Trophoblast cell (in vitro differentiated cells and primary cell): ENCODE results near the gene WDFY1.

Source experiments
- DNase-seq, 2 donors: peaks; one replicate each; pipeline ENCODE4 v3.0.0-alpha.2; 2016
- H2AFZ ChIP-seq: 2 replicates; pipeline ENCODE4 v1.6.1; 2013; ENCODE audit warnings: low read length, moderate library complexity, mild to moderate bottlenecking; ENCODE audit not compliant: insufficient read depth, poor library complexity
- H2AK5ac ChIP-seq: 2 replicates; pipeline ENCODE4 v1.6.1; 2013; ENCODE audit warnings: mild to moderate bottlenecking, low read length
- H2BK120ac ChIP-seq: 2 replicates; pipeline ENCODE4 v1.6.1; 2013; ENCODE audit warnings: low read length, mild to moderate bottlenecking, moderate library complexity; ENCODE audit not compliant: insufficient read depth, poor library complexity
- H2BK12ac ChIP-seq: 2 replicates; pipeline ENCODE4 v1.6.1; 2013; ENCODE audit warnings: mild to moderate bottlenecking, low read length, moderate library complexity
- H2BK5ac ChIP-seq: 2 replicates; pipeline ENCODE4 v1.6.1; 2013; ENCODE audit warnings: low read length, low read depth, moderate library complexity, mild to moderate bottlenecking; ENCODE audit not compliant: poor library complexity
- H3K14ac ChIP-seq: 2 replicates; pipeline ENCODE4 v1.6.1; 2013; ENCODE audit warnings: mild to moderate bottlenecking, low read length
- H3K18ac ChIP-seq: 2 replicates; pipeline ENCODE4 v1.6.1; 2013; ENCODE audit warnings: mild to moderate bottlenecking, low read length
- H3K23ac ChIP-seq: 2 replicates; pipeline ENCODE4 v1.6.1; 2013; ENCODE audit warnings: low read length
- H3K27ac ChIP-seq: 2 replicates; pipeline ENCODE4 v1.5.1; 2013; ENCODE audit warnings: low read depth, mild to moderate bottlenecking, inconsistent platforms, low read length, moderate library complexity
- H3K27me3 ChIP-seq: 2 replicates; pipeline ENCODE4 v1.6.1; 2013; ENCODE audit warnings: inconsistent platforms, mild to moderate bottlenecking, low read length, moderate library complexity; ENCODE audit not compliant: insufficient read depth
- H3K36me3 ChIP-seq, 2 experiments: 1 replicate in 1 of 2; 2 replicates in 1 of 2; pipeline ENCODE4 v1.6.1; 2013; ENCODE audit warnings: low read length in 2 of 2, mild to moderate bottlenecking in 2 of 2, moderate library complexity in 1 of 2; ENCODE audit not compliant: insufficient read depth in 2 of 2, control insufficient read depth in 1 of 2
- H3K4ac ChIP-seq: 2 replicates; pipeline ENCODE4 v1.6.1; 2013; ENCODE audit warnings: low read depth, mild to moderate bottlenecking, low read length, moderate library complexity
- H3K4me1 ChIP-seq, 2 experiments: 1 replicate in 1 of 2; 2 replicates in 1 of 2; pipeline ENCODE4 v1.6.1; 2013; ENCODE audit warnings: low read length in 2 of 2, mild to moderate bottlenecking in 2 of 2, moderate library complexity in 1 of 2; ENCODE audit not compliant: insufficient read depth in 2 of 2, control insufficient read depth in 1 of 2
- H3K4me2 ChIP-seq: 2 replicates; pipeline ENCODE4 v1.6.1; 2013; ENCODE audit warnings: inconsistent platforms, mild to moderate bottlenecking, low read length, moderate library complexity
- H3K4me3 ChIP-seq: 2 replicates; pipeline ENCODE4 v1.5.1; 2013; ENCODE audit warnings: mild to moderate bottlenecking, low read depth, low read length, inconsistent platforms
- H3K79me1 ChIP-seq: one replicate; pipeline ENCODE4 v1.6.1; 2013; ENCODE audit warnings: low read length
- H3K79me2 ChIP-seq: 2 replicates; pipeline ENCODE4 v1.6.1; 2013; ENCODE audit warnings: low read length, mild to moderate bottlenecking; ENCODE audit not compliant: control insufficient read depth, insufficient read depth, poor library complexity
- H3K9ac ChIP-seq: 2 replicates; pipeline ENCODE4 v1.6.1; 2013; ENCODE audit warnings: mild to moderate bottlenecking, low read length
- H3K9me3 ChIP-seq: 2 replicates; pipeline ENCODE4 v1.6.1; 2013; ENCODE audit warnings: low read depth, mild to moderate bottlenecking, control low read depth, inconsistent platforms, low read length; ENCODE audit not compliant: insufficient read depth
- H4K12ac ChIP-seq: 2 replicates; pipeline ENCODE4 v1.6.1; 2013; ENCODE audit warnings: low read depth, mild to moderate bottlenecking, low read length, moderate library complexity
- H4K8ac ChIP-seq: 2 replicates; pipeline ENCODE4 v1.6.1; 2013; ENCODE audit warnings: low read depth, mild to moderate bottlenecking, low read length, moderate library complexity
- H4K91ac ChIP-seq: one replicate; pipeline ENCODE4 v1.6.1; 2013; ENCODE audit warnings: low read depth, mild to moderate bottlenecking, low read length, moderate library complexity
- WGBS: extraction: QIAGEN DNeasy Blood & Tissue Kit; methylation state at CpG from one replicate; pipeline ENCODE4 v1.1.7; 2013; ENCODE audit warnings: missing lambda C conversion rate; ENCODE audit not compliant: insufficient read length, insufficient coverage; ENCODE audit errors: extremely low coverage; 5-methylcytosine and 5-hydroxymethylcytosine counted together

Gene WDFY1

DNA sequence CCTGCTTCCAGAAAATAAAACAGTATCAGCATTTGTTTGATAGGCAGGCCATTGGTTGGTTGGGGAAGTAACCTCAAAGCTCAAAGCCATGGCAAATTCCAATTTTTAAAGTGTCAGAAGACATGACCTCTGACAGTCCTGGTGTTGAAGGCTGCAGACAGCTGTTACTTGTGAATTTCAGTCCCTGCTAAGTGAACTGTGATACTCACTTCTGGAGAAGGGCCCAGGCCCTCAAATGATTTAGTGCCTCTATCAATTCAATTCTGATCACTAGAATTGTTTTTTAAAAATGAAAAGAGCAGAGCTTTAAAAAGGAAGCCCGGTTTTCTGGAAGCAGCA, 35.2 kb upstream of the WDFY1 start:
- H4K12ac ChIP-seq = no peak overlapping the region
- WGBS = no CpG with 5 or more reads among the region's 1 CpG
- H2AFZ ChIP-seq = no peak overlapping the region
- no peak overlapping the region for H3K18ac ChIP-seq
- no peak overlapping the region for H2BK120ac ChIP-seq
- H3K27me3 ChIP-seq = no peaks in the 10 kb centered on the region
- DNase-seq = no peak
- H3K4me2 ChIP-seq = no peak overlapping the region
- no peak overlapping the region for H4K91ac ChIP-seq
- H3K9me3 ChIP-seq = no peaks in the 10 kb centered on the region
- no peak overlapping the region for H3K14ac ChIP-seq
- no peak overlapping the region for H2BK5ac ChIP-seq
- H4K8ac ChIP-seq = no peak overlapping the region
- no peak overlapping the region for H3K27ac ChIP-seq
- H2BK12ac ChIP-seq = no peak overlapping the region
- peaks cover 6 to 11% of the 10 kb centered on the region in 2 experiments for H3K36me3 ChIP-seq
- no peak overlapping the region for H3K9ac ChIP-seq
- no peaks in the 10 kb centered on the region for H3K79me2 ChIP-seq
- no peaks in the 10 kb centered on the region for H3K79me1 ChIP-seq
- no peak overlapping the region for H3K23ac ChIP-seq
- H3K4me3 ChIP-seq = no peak overlapping the region
- H3K4me1 ChIP-seq = peaks cover 0 to 3% of the 10 kb centered on the region in 2 experiments
- no peak overlapping the region for H2AK5ac ChIP-seq
- no peak overlapping the region for H3K4ac ChIP-seq

DNA sequence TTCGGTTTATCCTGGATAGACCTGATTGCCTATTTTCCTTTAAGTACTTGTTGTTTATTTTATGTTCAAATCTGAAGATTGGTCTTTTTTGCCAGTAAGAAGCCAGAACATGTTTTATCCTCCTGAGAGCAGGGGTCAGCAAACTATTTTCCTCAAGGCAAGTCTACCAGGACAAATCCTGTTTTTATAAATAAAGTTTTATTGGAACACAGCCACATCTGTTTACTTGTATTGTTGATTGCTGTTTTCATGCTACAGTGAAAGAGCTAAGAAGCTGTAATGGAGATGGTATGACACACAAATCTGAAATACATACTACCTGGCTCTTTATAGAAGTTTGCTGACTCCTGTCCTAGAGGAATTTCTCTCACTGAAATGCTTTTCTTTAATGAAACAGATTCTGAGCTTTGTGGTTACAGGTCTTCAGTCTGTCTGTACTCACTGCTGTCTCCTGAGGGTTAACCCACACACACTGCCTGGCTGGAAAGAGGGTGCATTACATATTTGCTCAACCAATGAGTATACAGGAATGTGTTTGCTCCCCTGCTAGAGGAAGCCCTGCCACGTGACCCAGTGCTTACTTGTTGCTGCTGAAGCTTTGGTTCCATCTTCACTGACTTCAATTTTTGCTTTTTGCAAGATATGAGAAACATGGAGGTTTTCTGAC, 34.7 kb upstream of the WDFY1 start:
- H3K27ac ChIP-seq = no peak overlapping the region
- H3K9me3 ChIP-seq = no peaks in the 10 kb centered on the region
- no peaks in the 10 kb centered on the region for H3K79me2 ChIP-seq
- no peak overlapping the region for H2AK5ac ChIP-seq
- no peak overlapping the region for H3K4me2 ChIP-seq
- H3K9ac ChIP-seq = no peak overlapping the region
- no peak overlapping the region for H4K91ac ChIP-seq
- H3K36me3 ChIP-seq = peaks cover 6 to 10% of the 10 kb centered on the region in 2 experiments
- H4K8ac ChIP-seq = no peak overlapping the region
- H3K4me1 ChIP-seq = peaks cover 0 to 3% of the 10 kb centered on the region in 2 experiments
- no peak overlapping the region for H2BK12ac ChIP-seq
- H3K14ac ChIP-seq = no peak overlapping the region
- no peak overlapping the region for H3K18ac ChIP-seq
- no peak overlapping the region for H4K12ac ChIP-seq
- no peaks in the 10 kb centered on the region for H3K27me3 ChIP-seq
- no peak overlapping the region for H2AFZ ChIP-seq
- no peak overlapping the region for H2BK120ac ChIP-seq
- H3K4ac ChIP-seq = no peak overlapping the region
- no peak overlapping the region for H3K23ac ChIP-seq
- H3K4me3 ChIP-seq = no peak overlapping the region
- no peaks in the 10 kb centered on the region for H3K79me1 ChIP-seq
- H2BK5ac ChIP-seq = no peak overlapping the region
- no peak for DNase-seq
- no CpG with 5 or more reads among the region's 2 CpGs for WGBS

DNA sequence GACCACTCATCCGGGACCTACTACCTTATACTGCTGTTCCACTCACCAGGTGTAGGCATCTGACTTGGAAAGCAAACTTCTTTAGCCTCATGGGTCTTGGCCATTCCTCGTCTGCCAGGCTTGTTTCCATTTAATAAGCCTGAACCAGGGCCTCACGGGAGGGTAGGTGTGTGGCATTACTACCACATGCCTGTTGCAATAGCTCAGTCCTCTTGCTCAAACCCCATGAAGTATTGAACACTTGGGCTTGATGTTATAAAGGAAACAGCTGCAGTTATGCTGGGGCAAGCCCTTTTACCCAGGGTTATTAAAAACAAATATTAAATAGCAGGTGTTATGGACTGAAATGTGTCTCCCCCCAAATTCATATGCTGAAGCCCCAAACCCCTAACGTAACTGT, 33.3 kb upstream of the WDFY1 start:
- H3K4me1 ChIP-seq = peaks cover 0 to 3% of the 10 kb centered on the region in 2 experiments
- no peaks in the 10 kb centered on the region for H3K9me3 ChIP-seq
- H3K14ac ChIP-seq = no peak overlapping the region
- no peak overlapping the region for H2BK120ac ChIP-seq
- no peak overlapping the region for H3K4ac ChIP-seq
- no peak overlapping the region for H4K91ac ChIP-seq
- H3K79me2 ChIP-seq = no peaks in the 10 kb centered on the region
- no peak overlapping the region for H2BK12ac ChIP-seq
- no peaks in the 10 kb centered on the region for H3K79me1 ChIP-seq
- H2AFZ ChIP-seq = no peak overlapping the region
- no peak overlapping the region for H3K4me2 ChIP-seq
- H3K27me3 ChIP-seq = no peaks in the 10 kb centered on the region
- H3K4me3 ChIP-seq = no peak overlapping the region
- no peak overlapping the region for H2AK5ac ChIP-seq
- H3K9ac ChIP-seq = no peak overlapping the region
- no peak overlapping the region for H4K12ac ChIP-seq
- H3K27ac ChIP-seq = no peak overlapping the region
- no peak overlapping the region for H3K23ac ChIP-seq
- peaks cover 3 to 5% of the 10 kb centered on the region in 2 experiments for H3K36me3 ChIP-seq
- no peak overlapping the region for H4K8ac ChIP-seq
- no CpG with 5 or more reads among the region's 4 CpGs for WGBS
- no peak overlapping the region for H2BK5ac ChIP-seq
- DNase-seq = no peak
- no peak overlapping the region for H3K18ac ChIP-seq

DNA sequence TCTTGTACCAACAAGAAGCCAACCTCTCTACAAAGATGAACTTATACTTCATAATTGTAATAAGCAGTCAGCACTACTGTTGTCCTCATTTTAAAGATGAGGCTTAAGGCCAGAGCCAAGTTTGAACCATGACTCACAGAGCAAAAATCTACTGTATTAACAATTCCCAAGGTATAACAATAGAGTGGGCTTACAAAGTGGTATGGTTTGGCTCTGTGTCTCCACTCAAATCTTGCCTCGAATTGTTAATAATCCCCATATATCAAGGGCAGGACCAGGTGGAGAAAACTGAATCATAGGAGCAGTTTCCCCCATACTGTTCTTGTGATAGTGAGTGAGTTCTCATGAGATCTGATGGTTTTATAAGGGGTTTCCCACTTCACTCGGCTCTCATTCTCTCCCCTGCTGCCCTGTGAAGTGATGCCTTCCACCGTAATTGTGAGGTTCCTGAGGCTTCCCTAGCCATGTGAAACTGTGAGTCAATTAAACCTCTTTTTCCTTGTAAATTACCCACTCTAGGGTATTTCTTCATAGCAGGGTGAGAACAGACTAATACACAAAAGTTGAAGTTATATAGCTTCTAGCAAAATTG, 31.6 kb upstream of the WDFY1 start:
- H3K27ac ChIP-seq = no peak overlapping the region
- no peak overlapping the region for H3K4me2 ChIP-seq
- peaks cover 2 to 5% of the 10 kb centered on the region in 2 experiments for H3K36me3 ChIP-seq
- no peak for DNase-seq
- no peak overlapping the region for H4K8ac ChIP-seq
- no peaks in the 10 kb centered on the region for H3K9me3 ChIP-seq
- H3K4me3 ChIP-seq = no peak overlapping the region
- H4K12ac ChIP-seq = no peak overlapping the region
- no peaks in the 10 kb centered on the region for H3K27me3 ChIP-seq
- no peak overlapping the region for H3K9ac ChIP-seq
- no peak overlapping the region for H2BK5ac ChIP-seq
- peaks cover 0 to 3% of the 10 kb centered on the region in 2 experiments for H3K4me1 ChIP-seq
- H3K79me1 ChIP-seq = no peaks in the 10 kb centered on the region
- H2BK120ac ChIP-seq = no peak overlapping the region
- H3K23ac ChIP-seq = no peak overlapping the region
- no peak overlapping the region for H4K91ac ChIP-seq
- no peak overlapping the region for H3K18ac ChIP-seq
- H3K79me2 ChIP-seq = no peaks in the 10 kb centered on the region
- no peak overlapping the region for H3K14ac ChIP-seq
- H2AFZ ChIP-seq = no peak overlapping the region
- WGBS = no CpG with 5 or more reads among the region's 3 CpGs
- H2BK12ac ChIP-seq = no peak overlapping the region
- H2AK5ac ChIP-seq = no peak overlapping the region
- H3K4ac ChIP-seq = no peak overlapping the region
